ENCODE data around the gene EXOC3L4.

- no peak for TF ChIP-seq REST (IDR thresholded peaks at IDR 0.05; ENCODE audit: borderline replicate concordance)
- TF ChIP-seq REST (CRISPR knock-in tag; IDR thresholded peaks at IDR 0.05; ENCODE audit: low read depth), result no peak
- TF ChIP-seq, protein P1, sequence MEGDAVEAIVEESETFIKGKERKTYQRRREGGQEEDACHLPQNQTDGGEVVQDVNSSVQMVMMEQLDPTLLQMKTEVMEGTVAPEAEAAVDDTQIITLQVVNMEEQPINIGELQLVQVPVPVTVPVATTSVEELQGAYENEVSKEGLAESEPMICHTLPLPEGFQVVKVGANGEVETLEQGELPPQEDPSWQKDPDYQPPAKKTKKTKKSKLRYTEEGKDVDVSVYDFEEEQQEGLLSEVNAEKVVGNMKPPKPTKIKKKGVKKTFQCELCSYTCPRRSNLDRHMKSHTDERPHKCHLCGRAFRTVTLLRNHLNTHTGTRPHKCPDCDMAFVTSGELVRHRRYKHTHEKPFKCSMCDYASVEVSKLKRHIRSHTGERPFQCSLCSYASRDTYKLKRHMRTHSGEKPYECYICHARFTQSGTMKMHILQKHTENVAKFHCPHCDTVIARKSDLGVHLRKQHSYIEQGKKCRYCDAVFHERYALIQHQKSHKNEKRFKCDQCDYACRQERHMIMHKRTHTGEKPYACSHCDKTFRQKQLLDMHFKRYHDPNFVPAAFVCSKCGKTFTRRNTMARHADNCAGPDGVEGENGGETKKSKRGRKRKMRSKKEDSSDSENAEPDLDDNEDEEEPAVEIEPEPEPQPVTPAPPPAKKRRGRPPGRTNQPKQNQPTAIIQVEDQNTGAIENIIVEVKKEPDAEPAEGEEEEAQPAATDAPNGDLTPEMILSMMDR (IDR thresholded peaks at IDR 0.05 in 2 of 3, conservative IDR thresholded peaks at IDR 0.05 in 1 of 3; ENCODE audit: insufficient read depth in 2 of 3, low read depth in 1 of 3, low read length in 3 of 3), result no peak
- no peak for TF ChIP-seq ZNF274 (IDR thresholded peaks at IDR 0.05; ENCODE audit: borderline replicate concordance, low read depth, low read length)
- peak; percentile 28; the same call in 1 of the 2 replicates for TF ChIP-seq ZFX (CRISPR knock-in tag; IDR thresholded peaks at IDR 0.05)
- TF ChIP-seq, protein P2, sequence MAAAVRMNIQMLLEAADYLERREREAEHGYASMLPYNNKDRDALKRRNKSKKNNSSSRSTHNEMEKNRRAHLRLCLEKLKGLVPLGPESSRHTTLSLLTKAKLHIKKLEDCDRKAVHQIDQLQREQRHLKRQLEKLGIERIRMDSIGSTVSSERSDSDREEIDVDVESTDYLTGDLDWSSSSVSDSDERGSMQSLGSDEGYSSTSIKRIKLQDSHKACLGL (CRISPR knock-in tag; IDR thresholded peaks at IDR 0.05; ENCODE audit: borderline replicate concordance, poor library complexity, severe bottlenecking), result no peak
- TF ChIP-seq POLR2AphosphoS2 (IDR thresholded peaks at IDR 0.05; ENCODE audit: low read length), result no peak
- no peak for TF ChIP-seq BHLHE40 (IDR thresholded peaks at IDR 0.05; ENCODE audit: low read length)
- TF ChIP-seq SNIP1 (IDR thresholded peaks at IDR 0.05; ENCODE audit: low read depth), result no peak
- no peak for TF ChIP-seq WHSC1 (IDR thresholded peaks at IDR 0.05; ENCODE audit: low read length)
- no peak for TF ChIP-seq ILK (tag; IDR thresholded peaks at IDR 0.05; ENCODE audit: borderline replicate concordance, low read depth)
- no peak for TF ChIP-seq ELF1 (tag; IDR thresholded peaks at IDR 0.05)
- TF ChIP-seq RBM39 (optimal IDR thresholded peaks at IDR 0.05; ENCODE audit: low read depth, low read length), result no peak
Observed at GRCh38 chr14:103113303-103113702, 18.8 kb downstream of the EXOC3L4 start.
